ENCODE data around the gene TMC3. TPM values are rescaled to one million over a fixed set of nuclear protein-coding genes. Genes with fewer than 3 reads are reported as not detected.

Gene TMC3
- total and polyA plus RNA-seq, 10 of the 15 experiments (the other 5 are each of a cell fraction or from before 2014, with no cell fraction given): 0.03 to 0.04 (median 0.04) TPM; not detected in 7

DNA sequence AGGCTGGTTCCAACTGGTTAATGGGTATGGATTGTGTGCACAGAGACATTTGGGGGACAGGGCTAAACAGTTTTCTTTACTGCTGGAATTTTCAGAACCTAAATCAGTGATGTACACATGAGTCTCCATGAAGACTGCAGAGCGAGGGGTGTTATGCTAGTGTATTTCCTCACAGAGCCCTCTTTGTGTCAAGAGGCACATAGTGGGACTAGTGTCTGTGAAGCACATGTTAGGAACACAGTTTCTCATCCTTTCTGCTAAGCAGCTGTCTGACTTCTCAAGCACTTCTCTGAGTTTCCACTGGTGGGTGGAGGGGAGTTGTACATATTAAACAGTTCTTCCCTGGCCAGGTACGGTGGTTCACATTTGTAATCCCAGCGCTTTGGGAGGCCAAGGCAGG is 40.6 kb downstream of the TMC3 start:
- no peak for FAIRE-seq
- Histone ChIP-seq H3K27me3 (replicated peaks in 1 of 2; ENCODE audit: control insufficient read depth in 2 of 2, insufficient read depth in 2 of 2, low read length in 1 of 2) (no peaks in the 10 kb centered on the region), H3K36me3 (ENCODE audit: control insufficient read depth in 2 of 2, insufficient read depth in 2 of 2, low read length in 1 of 2) (no peaks in the 10 kb centered on the region), H3K9ac (ENCODE audit: control insufficient read depth, insufficient read depth, low read length) (no peak overlapping the region), H3K9me3 (replicated peaks; ENCODE audit: control insufficient read depth, insufficient read depth, low read length) (no peaks in the 10 kb centered on the region), H3K4me3 (no peak overlapping the region), H3K27ac (ENCODE audit: control insufficient read depth, insufficient read depth) (no peak overlapping the region), H2AFZ (ENCODE audit: control insufficient read depth, low read depth, low read length) (no peak overlapping the region), H4K20me1 (ENCODE audit: control insufficient read depth, insufficient read depth) (no peaks in the 10 kb centered on the region), H3K4me1 (ENCODE audit: control insufficient read depth, insufficient read depth, low read length) (no peaks in the 10 kb centered on the region; the same call in 1 of the 2 replicates), H3K79me2 (ENCODE audit: control insufficient read depth, insufficient read depth, low read length) (no peaks in the 10 kb centered on the region), H3K4me2 (ENCODE audit: control insufficient read depth, insufficient read depth) (no peak overlapping the region)
- no peak for ATAC-seq
- POLR2A ChIA-PET: no interaction called here
- SMC1A ChIA-PET (ENCODE audit: uncharacterized antibody, unreplicated experiment): interaction anchor here (5.7 kb wide), 1 partner anchor 59 kb away, joined by 122 read pairs; no protein-coding TSS in a partner anchor
- CTCF ChIA-PET: interaction anchor here (0.9 to 11.3 kb wide), 5 partner anchors 31 to 66 kb away, joined by 3 to 242 read pairs (median 12); no protein-coding TSS in a partner anchor
- BruUV-seq (replicated peaks): no TSS peak
- no peak for TF ChIP-seq RB1 (IDR thresholded peaks at IDR 0.05; ENCODE audit: borderline replicate concordance)
- TF ChIP-seq NBN (IDR thresholded peaks at IDR 0.05): no peak
- no peak for TF ChIP-seq TCF12 (IDR thresholded peaks at IDR 0.05; ENCODE audit: low read depth, low read length)
- TF ChIP-seq RAD21 (IDR thresholded peaks at IDR 0.05; ENCODE audit: insufficient read depth, low read depth, low read length): no peak
- TF ChIP-seq EZH2 (IDR thresholded peaks at IDR 0.05; ENCODE audit: borderline replicate concordance, control insufficient read depth, low read depth, low read length): no peak
- no peak for TF ChIP-seq SMC3 (IDR thresholded peaks at IDR 0.05; ENCODE audit: borderline replicate concordance, low read length)
- TF ChIP-seq RUNX3 (IDR thresholded peaks at IDR 0.05; ENCODE audit: low read length): no peak
- no peak for TF ChIP-seq NR2F1 (conservative IDR thresholded peaks at IDR 0.05)
- TF ChIP-seq, protein P1, sequence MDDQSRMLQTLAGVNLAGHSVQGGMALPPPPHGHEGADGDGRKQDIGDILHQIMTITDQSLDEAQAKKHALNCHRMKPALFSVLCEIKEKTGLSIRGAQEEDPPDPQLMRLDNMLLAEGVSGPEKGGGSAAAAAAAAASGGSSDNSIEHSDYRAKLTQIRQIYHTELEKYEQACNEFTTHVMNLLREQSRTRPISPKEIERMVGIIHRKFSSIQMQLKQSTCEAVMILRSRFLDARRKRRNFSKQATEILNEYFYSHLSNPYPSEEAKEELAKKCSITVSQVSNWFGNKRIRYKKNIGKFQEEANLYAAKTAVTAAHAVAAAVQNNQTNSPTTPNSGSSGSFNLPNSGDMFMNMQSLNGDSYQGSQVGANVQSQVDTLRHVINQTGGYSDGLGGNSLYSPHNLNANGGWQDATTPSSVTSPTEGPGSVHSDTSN (IDR thresholded peaks at IDR 0.05; ENCODE audit: insufficient replicate concordance, low read depth, low read length): no peak
- no peak for TF ChIP-seq MYC (IDR thresholded peaks at IDR 0.05; ENCODE audit: insufficient read depth, insufficient read length, insufficient replicate concordance, low read length, severe bottlenecking)
- no peak for TF ChIP-seq KLF5 (IDR thresholded peaks at IDR 0.05; ENCODE audit: partially characterized antibody)
- no peak for TF ChIP-seq POU2F2 (IDR thresholded peaks at IDR 0.05; ENCODE audit: borderline replicate concordance, low read depth, low read length)
- intact Hi-C loops (cut with micrococcal nuclease; ENCODE audit: unreplicated experiment) (no loop called here), in situ Hi-C loops (cut with MboI) (no loop called here)
- 79% methylated on average over 3 of the region's 3 CpGs for WGBS (ENCODE audit: insufficient coverage, insufficient replicate concordance, low lambda C conversion rate, missing lambda C conversion rate)
- no peak for DNase-seq (ENCODE audit: low read depth, low spot score)
- RAD21 ChIA-PET (ENCODE audit: unreplicated experiment): interaction anchor here (0.6 to 9.2 kb wide), 5 partner anchors 22 to 360 kb away, joined by 3 to 137 read pairs (median 4); no protein-coding TSS in a partner anchor
